ENCODE measurements around the gene RALGDS.
"Not testable (repeated sequence)": the region's sequence is repeated elsewhere in the genome, so short reads cannot be mapped to it uniquely, and the experiment has no call there.

Gene RALGDS

DNA sequence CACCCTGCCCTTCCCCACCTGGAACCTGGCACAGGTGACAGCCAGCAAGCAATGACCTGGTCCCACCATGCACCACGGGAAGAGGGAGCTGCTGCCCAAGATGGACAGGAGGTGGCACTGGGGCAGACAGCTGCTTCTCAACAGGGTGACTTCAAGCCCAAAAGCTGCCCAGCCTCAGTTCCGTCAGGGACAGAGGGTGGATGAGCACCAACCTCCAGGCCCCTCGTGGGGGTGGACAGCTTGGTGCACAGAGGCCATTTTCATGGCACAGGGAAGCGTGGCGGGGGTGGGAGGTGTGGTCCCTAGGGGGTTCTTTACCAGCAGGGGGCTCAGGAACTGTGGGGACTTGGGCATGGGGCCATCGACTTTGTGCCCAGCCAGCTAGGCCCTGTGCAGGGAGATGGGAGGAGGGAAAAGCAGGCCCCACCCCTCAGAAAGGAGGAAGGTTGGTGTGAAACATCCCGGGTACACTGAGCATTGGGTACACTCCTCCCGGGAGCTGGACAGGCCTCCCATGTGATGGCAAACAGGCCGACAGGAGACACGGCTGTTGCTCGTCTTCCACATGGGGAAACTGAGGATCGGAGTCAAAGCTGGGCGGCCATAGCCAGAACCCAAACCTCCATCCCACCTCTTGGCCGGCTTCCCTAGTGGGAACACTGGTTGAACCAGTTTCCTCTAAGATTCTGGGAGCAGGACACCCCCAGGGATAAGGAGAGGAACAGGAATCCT lies 57.4 kb downstream of the RALGDS start:
- no peak for DNase-seq

DNA sequence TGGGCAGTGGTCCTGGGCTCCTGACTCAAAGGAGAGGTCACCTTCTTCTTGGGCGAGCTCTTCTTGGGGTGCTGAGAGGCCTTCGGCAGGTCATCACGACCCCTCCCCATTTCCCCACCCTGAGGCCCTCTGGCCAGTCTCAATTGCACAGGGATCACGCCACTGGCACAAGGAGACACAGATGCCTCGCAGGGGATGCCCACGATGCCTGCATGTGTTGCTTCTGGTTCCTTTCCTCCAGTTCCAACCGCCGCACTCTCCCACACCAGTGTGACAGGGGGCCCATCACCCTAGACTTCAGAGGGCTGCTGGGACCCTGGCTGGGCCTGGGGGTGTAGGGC lies 57.9 kb downstream of the RALGDS start:
- no peak for DNase-seq

DNA sequence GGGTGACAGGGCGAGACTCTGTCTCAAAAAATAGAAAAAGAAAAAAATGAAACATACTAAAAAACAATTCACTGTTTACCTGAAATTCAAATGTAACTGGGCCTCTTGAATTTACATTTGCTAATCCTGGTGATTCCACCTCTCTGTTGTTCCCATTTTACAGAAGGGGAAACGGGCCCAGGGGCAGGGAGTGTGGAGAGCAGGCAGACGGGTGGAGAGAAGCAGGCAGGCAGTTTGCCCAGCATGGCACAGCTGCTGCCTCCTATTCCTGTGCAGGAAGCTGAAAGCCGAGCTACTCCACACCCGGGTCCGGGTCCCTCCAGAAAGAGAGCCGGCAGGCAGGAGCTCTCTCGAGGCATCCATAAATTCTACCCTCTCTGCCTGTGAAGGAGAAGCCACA lies 58.5 kb downstream of the RALGDS start:
- not testable (repeated sequence) for DNase-seq

DNA sequence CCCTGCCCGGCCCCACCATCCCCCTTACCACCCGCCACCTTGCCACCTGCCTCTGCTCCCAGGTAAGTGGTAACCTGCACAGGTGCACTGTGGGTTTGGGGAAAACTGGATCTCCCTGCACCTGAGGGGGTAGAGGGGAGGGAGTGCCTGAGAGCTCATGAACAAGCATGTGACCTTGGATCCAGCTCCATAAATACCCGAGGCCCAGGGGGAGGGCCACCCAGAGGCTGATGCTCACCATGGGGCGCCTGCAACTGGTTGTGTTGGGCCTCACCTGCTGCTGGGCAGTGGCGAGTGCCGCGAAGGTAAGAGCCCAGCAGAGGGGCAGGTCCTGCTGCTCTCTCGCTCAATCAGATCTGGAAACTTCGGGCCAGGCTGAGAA lies 59.3 kb downstream of the RALGDS start, which contains the start of gene CEL:
Gene CEL, plus strand, starts transcription at position 218 of the 382 bp plus-strand sequence. Its CDS starts 22 bp downstream, at position 240.
- DNase-seq: peak; percentile 60

DNA sequence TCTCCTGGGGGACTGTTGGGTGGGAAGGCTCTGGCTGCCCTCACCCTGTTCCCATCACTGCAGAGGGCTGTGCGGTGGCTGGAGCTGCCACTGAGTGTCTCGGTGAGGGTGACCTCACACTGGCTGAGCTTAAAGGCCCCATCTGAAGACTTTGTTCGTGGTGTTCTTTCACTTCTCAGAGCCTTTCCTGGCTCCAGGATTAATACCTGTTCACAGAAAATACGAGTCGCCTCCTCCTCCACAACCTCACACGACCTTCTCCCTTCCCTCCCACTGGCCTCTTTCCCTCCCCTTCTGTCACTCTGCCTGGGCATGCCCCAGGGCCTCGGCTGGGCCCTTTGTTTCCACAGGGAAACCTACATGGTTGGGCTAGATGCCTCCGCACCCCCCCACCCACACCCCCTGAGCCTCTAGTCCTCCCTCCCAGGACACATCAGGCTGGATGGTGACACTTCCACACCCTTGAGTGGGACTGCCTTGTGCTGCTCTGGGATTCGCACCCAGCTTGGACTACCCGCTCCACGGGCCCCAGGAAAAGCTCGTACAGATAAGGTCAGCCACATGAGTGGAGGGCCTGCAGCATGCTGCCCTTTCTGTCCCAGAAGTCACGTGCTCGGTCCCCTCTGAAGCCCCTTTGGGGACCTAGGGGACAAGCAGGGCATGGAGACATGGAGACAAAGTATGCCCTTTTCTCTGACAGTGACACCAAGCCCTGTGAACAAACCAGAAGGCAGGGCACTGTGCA lies 59.8 kb downstream of the RALGDS start:
- DNase-seq: peak; percentile 59

DNA sequence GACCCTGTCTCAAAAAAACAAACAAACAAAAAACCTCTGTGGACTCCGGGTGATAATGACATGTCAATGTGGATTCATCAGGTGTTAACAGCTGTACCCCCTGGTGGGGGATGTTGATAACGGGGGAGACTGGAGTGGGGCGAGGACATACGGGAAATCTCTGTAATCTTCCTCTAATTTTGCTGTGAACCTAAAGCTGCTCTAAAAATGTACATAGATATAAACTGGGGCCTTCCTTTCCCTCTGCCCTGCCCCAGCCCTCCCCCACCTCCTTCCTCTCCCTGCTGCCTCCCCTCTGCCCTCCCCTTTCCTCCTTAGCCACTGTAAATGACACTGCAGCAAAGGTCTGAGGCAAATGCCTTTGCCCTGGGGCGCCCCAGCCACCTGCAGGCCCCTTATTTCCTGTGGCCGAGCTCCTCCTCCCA lies 60.6 kb downstream of the RALGDS start:
- peak; percentile 61 for DNase-seq

DNA sequence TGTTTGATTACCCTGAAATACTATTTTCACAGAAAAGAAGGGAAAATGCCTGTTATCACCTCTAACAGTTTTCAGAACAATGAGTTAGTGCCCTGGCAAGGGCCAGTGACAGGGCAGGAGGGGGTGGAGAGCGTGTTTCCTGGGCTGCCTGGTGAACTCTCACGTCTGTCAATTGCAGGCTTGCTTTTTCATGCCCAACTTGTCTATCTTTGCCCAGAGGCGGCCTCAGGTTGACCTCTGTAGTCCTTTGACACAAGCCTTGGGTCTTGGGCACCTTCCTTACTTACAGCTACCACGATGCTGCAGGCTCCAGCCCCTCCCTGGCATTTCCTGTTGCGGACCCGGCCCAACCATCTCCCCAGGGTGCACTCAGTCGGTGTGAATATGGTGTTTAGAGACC lies 61.4 kb downstream of the RALGDS start:
- peak; percentile 30 for DNase-seq

DNA sequence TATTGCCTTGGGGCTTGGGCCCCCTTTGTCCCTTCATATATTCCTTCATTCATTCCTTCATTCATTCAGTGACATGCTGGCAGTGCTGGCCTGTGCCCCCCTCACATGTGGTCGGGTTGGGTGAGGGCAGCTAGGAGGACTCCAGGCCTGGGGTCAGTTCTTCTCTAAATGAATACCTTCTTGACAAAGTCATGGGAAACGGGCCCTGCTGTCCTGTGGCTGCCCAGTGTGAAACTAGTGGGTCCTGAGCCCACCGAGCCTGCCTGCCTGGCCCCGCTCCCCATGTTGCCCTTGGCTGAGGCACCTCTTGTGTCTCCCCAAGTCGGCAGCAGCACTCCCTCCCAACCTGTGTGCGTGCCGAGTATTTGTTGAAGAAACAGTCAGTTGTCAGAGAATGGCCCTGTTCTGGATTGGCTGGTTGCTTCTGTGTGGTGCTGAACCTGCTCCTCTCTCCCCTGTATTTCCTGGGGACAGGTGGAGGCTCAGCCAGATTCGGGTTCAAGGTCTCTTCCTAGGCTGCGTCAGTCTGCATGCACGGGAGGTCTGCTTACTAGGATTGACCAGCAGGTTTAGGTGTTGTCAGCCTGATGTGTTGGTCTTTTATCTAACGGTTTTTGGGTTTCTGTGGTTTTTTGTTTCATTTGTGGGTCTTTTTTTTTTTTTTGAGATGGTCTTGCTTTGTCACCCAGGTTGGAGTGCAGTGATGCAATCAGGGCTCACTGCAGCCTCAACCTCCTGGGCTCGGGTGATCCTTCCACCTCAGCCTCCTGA lies 62.3 kb downstream of the RALGDS start:
- DNase-seq: no peak

DNA sequence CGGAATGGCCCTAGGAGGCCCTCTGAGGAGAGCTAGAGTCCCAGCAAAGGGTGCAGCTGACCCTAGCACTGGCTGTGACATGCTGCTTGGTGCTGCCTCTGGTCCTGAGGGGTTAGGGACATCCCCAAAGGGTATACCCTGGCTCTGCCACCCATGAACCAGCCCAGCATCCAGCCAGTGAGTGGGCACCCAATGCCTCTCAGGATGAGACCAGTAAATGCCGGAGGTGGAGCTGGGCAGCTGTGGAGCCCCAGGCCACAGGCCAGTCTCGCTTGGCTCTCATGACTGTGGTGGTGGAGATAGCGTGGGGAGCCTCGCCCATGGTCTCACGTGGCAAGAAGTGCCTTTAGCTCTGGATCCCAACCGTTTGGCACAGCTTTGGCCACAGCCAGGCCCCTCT lies 63.0 kb downstream of the RALGDS start:
- no peak for DNase-seq

DNA sequence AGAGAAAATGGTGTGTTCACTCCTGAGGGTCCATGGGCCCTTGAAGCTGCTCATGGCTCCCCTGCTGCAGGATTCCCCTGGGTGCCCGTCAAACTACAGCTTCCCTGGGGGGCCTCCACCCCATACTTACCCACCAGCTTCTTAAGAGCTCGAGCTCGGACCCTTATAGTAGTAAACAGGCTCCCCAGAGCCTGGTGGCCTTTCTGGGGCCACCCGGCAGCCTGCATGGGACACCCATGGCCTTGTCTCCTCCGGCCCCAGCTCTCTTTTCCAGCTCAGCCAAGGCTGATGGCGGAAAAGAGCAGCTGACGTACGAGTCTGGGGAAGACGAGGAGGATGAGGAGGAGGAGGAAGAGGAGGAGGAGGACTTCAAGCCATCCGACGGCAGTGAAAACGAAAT lies 63.5 kb downstream of the RALGDS start:
- no peak for DNase-seq

DNA sequence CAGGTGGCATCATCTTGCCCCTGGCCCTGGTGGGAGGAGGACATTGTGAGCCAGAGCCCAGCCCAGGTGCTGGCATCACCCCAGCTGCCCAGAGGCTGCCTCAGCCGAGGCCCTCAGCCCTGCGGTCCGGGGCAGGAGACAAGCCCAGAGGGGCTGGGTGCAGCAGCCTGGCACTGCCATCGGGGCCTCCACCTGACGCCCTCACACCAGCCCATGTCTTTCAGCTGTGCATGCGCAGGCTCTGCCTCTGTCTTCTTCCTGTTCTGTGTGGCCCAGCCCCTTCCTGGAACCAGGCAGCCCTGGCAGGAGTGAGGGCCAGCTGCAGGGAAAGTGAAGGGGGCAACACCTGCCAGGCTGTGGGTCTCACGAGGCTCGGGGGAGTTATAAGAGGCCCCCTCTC lies 64.0 kb downstream of the RALGDS start:
- DNase-seq: no peak

DNA sequence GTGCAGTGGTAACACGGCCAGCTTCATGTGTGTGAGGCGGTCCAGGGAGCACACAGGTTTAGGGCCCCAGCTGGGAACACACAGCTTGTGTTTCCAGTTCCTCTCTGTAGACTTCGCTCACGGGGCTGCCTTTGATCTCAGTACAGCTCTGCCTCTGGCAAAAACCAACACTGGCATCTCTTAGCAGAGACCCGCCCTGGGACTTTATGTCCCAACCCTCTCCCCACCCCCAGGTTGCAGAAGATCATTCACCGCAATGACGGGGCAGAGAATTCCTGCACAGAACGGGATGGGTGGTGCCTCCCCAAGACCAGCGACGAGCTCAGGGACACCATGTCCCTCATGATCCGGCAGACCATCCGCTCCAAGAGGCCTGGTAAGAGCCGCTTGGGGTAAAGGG lies 64.5 kb downstream of the RALGDS start:
- DNase-seq: no peak

DNA sequence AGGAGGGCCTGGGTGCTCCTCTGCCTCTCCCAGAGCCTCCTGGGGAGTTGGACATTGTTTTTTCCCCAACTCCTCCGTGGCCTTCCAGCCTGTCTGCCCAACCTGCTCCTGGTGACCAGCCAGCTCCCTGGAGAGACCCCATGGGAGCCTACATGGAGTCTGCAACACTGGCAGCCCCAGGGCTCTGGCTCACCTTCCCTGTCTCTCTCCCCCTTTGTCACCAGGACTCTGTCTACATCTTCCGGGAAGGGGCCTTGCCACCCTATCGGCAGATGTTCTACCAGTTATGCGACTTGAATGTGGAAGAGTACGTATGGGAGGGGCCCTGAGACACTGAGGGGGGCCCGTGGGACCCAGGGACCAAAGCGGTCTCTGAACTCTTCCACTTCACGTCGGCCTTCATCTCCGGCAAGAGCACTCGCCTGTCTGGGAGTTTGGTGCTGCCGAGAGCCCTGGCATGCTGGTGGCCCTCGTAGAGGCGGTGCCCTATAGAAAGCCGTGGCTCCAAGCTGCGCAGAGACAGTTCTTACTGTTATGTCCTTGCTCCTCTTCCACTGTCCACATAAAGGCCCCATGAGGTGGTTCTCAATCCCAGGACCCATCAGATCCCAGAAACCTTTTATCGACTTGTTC lies 65.1 kb downstream of the RALGDS start:
- no peak for DNase-seq

DNA sequence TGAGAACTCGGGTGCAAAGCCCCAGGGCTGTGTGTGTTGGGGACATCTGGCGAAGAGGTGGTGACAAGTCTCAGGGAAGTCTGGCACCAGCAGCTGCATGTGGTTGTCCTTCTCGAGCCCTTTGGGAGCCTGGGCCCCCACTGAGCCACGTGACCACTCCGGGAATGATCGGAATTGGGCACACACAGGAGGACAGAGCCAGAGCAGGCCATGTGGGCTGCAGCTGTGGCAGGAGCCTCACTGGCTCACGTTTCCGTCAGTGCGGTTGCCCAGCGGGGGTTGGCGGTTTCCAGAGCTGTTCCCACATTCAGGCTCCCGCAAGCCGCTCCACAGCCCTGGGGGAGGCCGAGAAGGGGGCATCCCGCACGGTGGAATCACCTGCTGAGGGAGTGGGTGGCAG lies 66.1 kb downstream of the RALGDS start:
- DNase-seq: no peak

DNA sequence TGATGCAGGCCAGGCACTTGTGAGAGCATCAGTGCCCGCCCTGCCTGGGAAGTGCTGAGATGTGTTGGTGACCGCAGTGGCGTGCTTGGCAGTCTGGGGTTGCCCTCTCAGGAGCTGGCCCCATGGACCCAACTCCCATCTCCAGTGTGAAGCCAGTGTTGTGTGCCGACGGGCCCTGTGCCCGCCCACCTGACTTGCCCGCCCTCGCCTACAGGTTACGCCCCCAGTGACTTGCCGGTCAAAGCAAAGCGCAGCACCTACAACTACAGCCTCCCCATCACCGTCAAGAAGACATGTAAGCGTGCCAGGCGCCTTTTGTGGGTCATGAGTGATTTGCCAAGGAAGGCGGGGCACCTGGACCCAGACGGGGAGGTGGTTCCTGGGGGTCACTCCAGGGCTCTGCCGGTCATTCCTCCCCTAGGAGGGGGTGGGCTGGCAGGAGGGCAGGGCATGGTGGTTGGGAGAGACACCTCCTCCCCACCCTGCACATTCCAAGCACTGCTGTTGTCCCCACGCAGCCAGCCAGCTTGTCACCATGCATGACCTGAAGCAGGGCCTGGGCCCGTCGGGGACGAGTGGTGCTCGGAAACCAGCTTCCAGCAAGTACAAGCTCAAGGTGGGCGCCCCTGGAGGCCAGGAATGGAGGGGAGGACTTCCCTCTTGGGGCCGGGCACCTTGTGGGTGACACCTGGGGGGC lies 66.7 kb downstream of the RALGDS start:
- no peak for DNase-seq

DNA sequence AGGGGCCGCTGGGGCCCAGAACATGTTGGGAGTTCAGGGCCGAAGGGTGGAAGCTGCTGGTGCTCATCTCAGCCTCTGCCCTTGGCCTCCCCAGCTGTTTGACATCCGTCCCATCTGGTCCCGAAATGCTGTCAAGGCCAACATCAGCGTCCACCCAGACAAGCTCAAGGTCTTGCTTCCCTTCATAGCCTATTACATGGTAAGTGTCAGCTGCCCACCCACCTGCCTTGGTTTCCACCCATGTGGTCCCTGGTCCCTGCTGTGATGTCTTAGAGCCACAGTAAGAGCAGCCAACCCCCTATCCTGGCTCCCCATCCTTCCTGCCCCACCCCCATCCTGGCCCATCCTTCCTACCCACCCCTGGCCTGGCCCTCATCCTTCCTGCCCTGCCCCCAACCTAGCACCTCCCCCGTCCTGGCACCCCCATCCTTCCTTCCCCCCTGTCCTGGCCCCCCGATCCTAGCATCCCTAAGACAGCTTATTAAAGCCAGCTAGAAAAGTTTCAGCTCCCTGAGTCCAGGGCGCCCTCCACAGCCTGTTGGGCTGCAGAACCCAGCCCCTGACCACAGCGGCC lies 69.0 kb downstream of the RALGDS start:
- DNase-seq: no peak

DNA sequence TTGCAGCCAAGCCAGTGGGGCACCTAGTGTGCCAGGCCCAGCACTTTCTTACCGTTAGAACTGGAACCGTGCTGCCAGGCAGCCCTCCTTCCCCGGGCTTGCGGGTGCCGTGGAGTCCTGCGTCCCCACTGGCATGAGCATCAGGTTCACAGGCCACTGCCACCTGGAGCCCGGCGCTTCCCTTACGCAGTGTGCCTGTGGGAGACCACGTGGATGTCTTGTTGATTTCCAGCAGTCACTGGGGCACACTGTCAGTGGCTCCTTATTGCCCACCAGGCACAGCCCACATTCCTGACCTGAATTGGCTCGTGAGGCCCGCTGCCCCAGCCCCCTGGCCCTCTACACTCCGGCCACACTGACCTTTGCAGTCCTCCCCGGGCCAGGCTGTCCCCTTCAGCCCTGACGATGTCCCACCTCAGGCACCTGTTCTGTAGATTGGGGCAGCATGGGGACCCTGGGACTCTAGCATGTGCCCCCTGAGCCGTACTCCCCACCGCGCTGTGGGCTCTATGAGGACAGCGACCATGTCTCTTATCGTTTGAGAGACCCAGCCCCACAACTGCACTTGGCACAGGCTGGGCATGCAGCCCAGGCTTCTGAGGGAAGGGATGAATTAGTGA lies 69.6 kb downstream of the RALGDS start:
- no peak for DNase-seq

DNA sequence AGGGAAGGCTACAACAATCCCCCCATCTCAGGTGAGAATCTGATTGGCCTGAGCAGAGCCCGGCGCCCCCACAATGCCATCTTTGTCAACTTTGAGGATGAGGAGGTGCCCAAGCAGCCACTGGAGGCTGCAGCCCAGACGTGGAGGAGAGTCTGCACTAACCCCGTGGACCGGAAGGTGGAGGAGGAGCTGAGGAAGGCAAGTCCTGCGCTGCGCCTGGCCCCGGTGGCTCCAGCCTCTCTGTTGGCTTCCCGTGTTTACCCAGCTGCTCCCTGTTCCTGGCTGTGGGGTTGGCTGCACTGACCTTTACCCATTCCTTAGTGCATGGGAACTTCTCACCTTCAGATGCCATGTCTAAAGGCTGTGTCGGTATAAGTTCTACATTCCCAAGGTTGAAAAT lies 70.3 kb downstream of the RALGDS start:
- DNase-seq: no peak

DNA sequence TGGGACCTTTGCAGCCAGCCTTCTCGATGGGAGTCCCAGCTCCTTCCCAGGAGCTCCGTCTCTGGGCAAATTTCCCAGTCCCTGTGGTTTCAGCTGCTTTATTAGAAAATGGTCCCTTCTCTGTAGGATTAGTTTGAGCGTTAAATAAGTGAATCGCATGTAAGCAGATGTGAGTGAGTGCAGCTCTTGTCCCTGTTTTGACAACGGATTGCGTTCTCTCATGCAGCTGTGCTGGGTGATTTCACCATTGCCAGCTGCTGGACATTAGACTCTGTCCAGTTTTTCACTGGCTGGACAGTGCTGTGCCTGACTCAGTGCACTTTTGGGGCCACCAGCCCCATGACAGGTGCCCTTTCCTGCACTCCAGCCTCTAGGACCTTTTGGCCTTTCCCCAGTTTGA lies 70.9 kb downstream of the RALGDS start:
- no peak for DNase-seq

DNA sequence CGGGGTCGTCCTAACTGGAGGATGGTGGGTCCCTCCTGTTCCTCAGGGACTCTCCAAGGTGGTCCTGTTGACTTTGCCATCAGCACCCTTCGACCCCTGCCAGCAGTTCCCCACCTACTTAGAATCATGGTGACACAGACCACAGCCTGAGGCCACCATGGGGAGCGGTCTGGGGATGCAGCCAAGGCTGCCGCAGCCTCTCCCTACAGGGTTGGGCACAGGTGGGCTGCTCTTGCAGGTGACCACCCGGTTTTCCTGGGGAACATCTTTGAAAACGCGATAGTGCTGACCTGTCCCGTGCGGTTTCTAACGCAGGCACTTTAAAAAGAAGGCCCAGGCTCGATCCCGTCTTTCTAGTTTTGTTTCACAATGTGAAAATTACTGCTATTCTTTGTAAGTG lies 72.0 kb downstream of the RALGDS start:
- DNase-seq: no peak

DNA sequence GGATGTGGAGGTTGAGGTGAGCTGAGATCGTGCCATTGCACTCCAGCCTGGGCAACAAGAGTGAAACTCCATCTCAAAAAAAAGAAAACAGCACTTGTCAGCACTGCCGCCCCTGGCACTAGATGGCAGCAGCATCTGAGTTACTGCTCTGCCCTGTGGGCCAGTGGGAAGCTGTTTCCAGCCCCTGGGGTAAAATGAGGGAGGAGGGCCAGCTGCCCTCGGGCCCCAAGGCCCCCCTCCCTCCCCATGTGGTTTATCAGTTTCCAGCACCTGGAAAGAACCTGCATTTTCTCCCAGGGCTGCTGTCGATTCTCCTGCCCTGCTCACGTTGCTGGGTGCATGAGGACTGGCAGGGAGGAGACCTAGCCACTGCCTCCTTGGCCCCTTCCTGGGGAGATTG lies 72.4 kb downstream of the RALGDS start:
- peak; percentile 35 for DNase-seq

All from NCI-H69 (cell line).